Measurements from ENCODE around the gene MBD3L3. TPM values are rescaled to one million over a fixed set of nuclear protein-coding genes. Genes with fewer than 3 reads are reported as not detected.

Gene MBD3L3
- total RNA-seq, 4 donors from 2014 or later = not detected

DNA sequence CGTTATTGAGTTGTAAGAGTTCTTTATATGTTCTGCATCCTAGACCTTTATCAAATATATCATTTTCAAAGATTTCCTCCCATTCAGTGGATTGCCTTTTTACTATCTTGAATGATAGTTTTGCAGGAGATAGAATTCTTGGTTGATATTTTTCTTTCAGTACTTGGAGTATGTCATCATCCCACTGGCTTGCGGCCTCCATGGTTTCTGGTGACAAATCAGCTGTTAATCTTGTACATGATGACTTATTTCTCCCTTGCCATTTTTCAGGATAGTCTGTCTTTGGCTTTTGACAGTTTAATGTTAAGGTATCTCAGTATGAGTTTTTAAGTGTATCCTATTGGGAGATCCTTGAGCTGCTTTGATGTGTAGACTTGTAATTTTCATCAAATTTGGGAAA lies 19.5 kb upstream of the MBD3L3 start:
- Histone ChIP-seq H3K27me3 (no peaks in the 10 kb centered on the region), H3K9me3 (peaks cover 62% of the 10 kb centered on the region), H3K4me1 (no peaks in the 10 kb centered on the region), H3K4me3 (no peak overlapping the region), H3K27ac (no peak overlapping the region), H3K36me3 (peaks cover 100% of the 10 kb centered on the region)
- no peak for DNase-seq (ENCODE audit: low spot score in 2 of 2)
- 96% methylated on average over 2 of the region's 2 CpGs for WGBS
- TF ChIP-seq, protein P1, sequence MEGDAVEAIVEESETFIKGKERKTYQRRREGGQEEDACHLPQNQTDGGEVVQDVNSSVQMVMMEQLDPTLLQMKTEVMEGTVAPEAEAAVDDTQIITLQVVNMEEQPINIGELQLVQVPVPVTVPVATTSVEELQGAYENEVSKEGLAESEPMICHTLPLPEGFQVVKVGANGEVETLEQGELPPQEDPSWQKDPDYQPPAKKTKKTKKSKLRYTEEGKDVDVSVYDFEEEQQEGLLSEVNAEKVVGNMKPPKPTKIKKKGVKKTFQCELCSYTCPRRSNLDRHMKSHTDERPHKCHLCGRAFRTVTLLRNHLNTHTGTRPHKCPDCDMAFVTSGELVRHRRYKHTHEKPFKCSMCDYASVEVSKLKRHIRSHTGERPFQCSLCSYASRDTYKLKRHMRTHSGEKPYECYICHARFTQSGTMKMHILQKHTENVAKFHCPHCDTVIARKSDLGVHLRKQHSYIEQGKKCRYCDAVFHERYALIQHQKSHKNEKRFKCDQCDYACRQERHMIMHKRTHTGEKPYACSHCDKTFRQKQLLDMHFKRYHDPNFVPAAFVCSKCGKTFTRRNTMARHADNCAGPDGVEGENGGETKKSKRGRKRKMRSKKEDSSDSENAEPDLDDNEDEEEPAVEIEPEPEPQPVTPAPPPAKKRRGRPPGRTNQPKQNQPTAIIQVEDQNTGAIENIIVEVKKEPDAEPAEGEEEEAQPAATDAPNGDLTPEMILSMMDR (IDR thresholded peaks at IDR 0.05) = no peak
- TF ChIP-seq EP300 (IDR thresholded peaks at IDR 0.05) = no peak
- TF ChIP-seq POLR2AphosphoS5 (IDR thresholded peaks at IDR 0.05) = no peak
- no peak for TF ChIP-seq POLR2A (IDR thresholded peaks at IDR 0.05)

DNA sequence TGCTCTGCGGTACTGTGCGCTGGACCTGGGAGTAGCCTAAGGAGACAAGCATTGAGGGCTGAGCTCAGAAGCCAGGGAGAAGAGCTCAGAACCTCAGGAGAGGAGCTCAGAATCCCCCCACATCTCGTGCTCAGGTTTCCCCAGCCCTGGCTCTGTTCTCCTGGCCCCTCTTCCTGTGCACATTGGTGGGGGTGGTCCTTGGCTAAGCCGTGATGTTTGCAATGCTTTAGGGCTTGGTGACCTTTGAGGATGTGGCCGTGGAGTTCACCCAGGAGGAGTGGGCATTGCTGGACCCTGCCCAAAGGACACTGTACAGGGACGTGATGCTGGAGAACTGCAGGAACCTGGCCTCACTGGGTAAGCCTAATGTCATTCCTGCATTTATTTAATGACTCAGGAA lies 17.7 kb upstream of the MBD3L3 start:
- Histone ChIP-seq H3K27me3 (no peaks in the 10 kb centered on the region), H3K4me3 (no peak overlapping the region), H3K36me3 (peaks cover 97% of the 10 kb centered on the region), H3K4me1 (no peaks in the 10 kb centered on the region), H3K9me3 (peaks cover 45% of the 10 kb centered on the region), H3K27ac (no peak overlapping the region)
- TF ChIP-seq, protein P1 (IDR thresholded peaks at IDR 0.05) = no peak
- TF ChIP-seq POLR2A (IDR thresholded peaks at IDR 0.05) (no peak), EP300 (IDR thresholded peaks at IDR 0.05) (no peak), POLR2AphosphoS5 (IDR thresholded peaks at IDR 0.05) (no peak)
- WGBS = 95% methylated on average over 6 of the region's 6 CpGs
- DNase-seq (ENCODE audit: low spot score in 2 of 2) = no peak

DNA sequence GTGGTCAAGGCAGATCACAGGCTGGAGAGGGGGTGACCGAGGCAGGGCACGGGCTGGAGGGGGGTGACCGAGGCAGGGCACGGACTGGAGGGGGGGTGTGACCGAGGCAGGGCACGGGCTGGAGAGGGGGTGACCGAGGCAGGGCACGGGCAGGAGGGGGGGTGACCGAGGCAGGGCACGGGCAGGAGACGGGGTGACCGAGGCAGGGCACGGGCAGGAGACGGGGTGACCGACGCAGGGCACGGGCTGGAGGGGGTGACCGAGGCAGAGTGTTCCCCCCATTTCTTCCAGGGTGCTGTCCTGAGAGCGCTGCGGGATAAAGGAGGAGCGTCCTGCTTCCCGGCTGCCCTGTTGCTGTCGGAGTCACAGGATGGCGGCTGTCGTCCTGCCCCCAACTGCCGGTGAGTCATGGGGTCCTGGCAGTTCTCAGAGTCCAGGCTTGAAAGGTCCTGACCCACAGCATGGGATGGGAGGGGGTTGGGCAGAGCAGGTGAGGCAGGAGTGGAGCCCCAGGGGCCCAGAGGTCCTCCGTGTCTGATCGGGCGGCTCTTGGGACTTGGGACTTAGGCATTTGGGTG lies 16.3 kb upstream of the MBD3L3 start:
- no peak for TF ChIP-seq POLR2AphosphoS5 (IDR thresholded peaks at IDR 0.05)
- TF ChIP-seq, protein P1 (IDR thresholded peaks at IDR 0.05) = no peak
- TF ChIP-seq EP300 (IDR thresholded peaks at IDR 0.05) = no peak
- no peak for TF ChIP-seq POLR2A (IDR thresholded peaks at IDR 0.05)
- 94% methylated on average over 29 of the region's 29 CpGs for WGBS
- Histone ChIP-seq H3K27me3 (no peaks in the 10 kb centered on the region), H3K27ac (no peak overlapping the region), H3K36me3 (peaks cover 85% of the 10 kb centered on the region), H3K4me1 (peaks cover 9% of the 10 kb centered on the region), H3K9me3 (peaks cover 32% of the 10 kb centered on the region), H3K4me3 (no peak overlapping the region)
- DNase-seq (ENCODE audit: low spot score in 2 of 2) = no peak

DNA sequence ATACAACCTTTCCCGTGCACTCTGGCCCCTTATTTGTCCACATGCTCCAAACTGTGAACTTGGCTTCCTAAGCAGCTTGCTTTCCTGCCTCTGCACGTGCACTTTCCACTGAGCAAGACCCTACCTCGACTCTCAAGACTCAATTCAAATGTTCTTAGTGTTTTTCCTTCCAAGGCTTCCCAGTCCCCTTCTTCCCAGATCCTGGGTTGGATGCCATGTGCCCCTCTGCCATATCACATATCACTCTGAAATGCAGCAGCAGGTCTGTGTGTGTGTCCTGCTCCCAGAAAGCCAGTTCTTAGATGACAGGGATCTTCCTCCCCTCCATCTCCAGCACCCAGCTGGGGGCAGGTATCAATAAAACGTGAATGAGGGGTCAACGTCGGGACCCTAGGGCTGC lies 14.1 kb upstream of the MBD3L3 start:
- Histone ChIP-seq H3K9me3 (peaks cover 14% of the 10 kb centered on the region), H3K4me3 (no peak overlapping the region), H3K36me3 (peaks cover 62% of the 10 kb centered on the region), H3K27ac (no peak overlapping the region), H3K4me1 (peaks cover 9% of the 10 kb centered on the region), H3K27me3 (no peaks in the 10 kb centered on the region)
- 94% methylated on average over 6 of the region's 6 CpGs for WGBS
- no peak for DNase-seq (ENCODE audit: low spot score in 2 of 2)
- TF ChIP-seq POLR2A (IDR thresholded peaks at IDR 0.05) = no peak
- no peak for TF ChIP-seq EP300 (IDR thresholded peaks at IDR 0.05)
- TF ChIP-seq, protein P1 (IDR thresholded peaks at IDR 0.05) = no peak
- no peak for TF ChIP-seq POLR2AphosphoS5 (IDR thresholded peaks at IDR 0.05)

DNA sequence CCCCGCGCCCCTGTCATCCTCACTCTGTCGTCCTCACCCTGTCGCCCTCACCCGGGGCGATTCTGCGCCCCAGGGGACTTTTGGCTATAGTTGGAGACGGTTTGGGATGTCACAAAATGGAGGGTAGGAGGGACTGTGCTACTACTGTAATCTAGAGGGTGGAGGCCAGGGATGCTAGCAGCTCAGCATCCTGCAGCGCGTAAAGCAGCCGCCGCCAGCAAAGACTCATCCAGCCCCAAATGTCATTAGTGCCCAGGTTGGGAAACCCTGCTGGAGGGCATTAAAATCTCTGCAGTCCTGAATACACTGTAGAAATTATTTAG lies 11.4 kb upstream of the MBD3L3 start:
- WGBS = 0% methylated on average over 5 of the region's 12 CpGs

More for the DNA sequence above, 11.4 kb upstream of the MBD3L3 start:
- no peaks in the 10 kb centered on the region for H3K27me3 ChIP-seq
- H3K36me3 ChIP-seq = peaks cover 36% of the 10 kb centered on the region
- DNase-seq (ENCODE audit: low spot score in 2 of 2) = no peak
- peak overlapping the region; percentile 87 for H3K27ac ChIP-seq
- H3K4me1 ChIP-seq = peaks cover 9% of the 10 kb centered on the region
- H3K4me3 ChIP-seq = peak overlapping the region; percentile 94
- peaks cover 1% of the 10 kb centered on the region for H3K9me3 ChIP-seq
- no peak for TF ChIP-seq EP300 (IDR thresholded peaks at IDR 0.05)
- TF ChIP-seq, protein P1 (IDR thresholded peaks at IDR 0.05) = no peak

Measured in suprapubic skin (tissue), 4 donors.